ENCODE results near the gene CDC42BPA. TPM values are rescaled to one million over a fixed set of nuclear protein-coding genes. Genes with fewer than 3 reads are reported as not detected.

CDC42BPA gene
- total RNA-seq, 2 experiments from 2014 or later = 1.8 to 2.1 TPM

GRCh38 chr1:227299688-227300087 is 18.6 kb downstream of the CDC42BPA start:
- Mint-ChIP-seq H3K27ac (no peak overlapping the region), H3K9me3 (no peaks in the 10 kb centered on the region), H3K4me1 (ENCODE audit: low read depth) (no peaks in the 10 kb centered on the region), H3K36me3 (ENCODE audit: low read depth) (no peaks in the 10 kb centered on the region), H3K4me3 (no peak overlapping the region), H3K27me3 (peaks cover 18% of the 10 kb centered on the region)
- TF ChIP-seq, protein P1, sequence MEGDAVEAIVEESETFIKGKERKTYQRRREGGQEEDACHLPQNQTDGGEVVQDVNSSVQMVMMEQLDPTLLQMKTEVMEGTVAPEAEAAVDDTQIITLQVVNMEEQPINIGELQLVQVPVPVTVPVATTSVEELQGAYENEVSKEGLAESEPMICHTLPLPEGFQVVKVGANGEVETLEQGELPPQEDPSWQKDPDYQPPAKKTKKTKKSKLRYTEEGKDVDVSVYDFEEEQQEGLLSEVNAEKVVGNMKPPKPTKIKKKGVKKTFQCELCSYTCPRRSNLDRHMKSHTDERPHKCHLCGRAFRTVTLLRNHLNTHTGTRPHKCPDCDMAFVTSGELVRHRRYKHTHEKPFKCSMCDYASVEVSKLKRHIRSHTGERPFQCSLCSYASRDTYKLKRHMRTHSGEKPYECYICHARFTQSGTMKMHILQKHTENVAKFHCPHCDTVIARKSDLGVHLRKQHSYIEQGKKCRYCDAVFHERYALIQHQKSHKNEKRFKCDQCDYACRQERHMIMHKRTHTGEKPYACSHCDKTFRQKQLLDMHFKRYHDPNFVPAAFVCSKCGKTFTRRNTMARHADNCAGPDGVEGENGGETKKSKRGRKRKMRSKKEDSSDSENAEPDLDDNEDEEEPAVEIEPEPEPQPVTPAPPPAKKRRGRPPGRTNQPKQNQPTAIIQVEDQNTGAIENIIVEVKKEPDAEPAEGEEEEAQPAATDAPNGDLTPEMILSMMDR (IDR thresholded peaks at IDR 0.05) = no peak
- ATAC-seq = no peak
- intact Hi-C loops (cut with micrococcal nuclease) = no loop called here
- POLR2A ChIA-PET = no interaction called here
- DNase-seq = no peak
- CTCF ChIA-PET = no interaction called here

DNA sequence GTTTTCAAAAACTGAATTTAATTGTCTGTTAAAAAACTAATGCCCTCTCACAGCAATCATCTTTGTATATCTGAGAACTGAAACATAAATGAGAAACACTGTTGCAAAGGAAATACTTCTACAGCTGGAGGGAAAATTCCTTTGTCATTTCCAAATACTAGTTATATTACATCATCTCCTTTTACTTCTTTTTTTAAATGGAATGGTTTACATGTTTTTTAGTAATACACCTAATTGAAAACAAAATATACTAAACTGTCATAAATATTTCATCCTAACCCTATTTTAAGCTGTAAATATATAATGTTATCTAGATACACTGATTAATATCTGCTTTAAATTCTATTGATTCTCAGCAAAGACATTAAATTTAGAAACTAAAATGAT is 19.1 kb downstream of the CDC42BPA start:
- peaks cover 15% of the 10 kb centered on the region for H3K27me3 Mint-ChIP-seq
- POLR2A ChIA-PET = no interaction called here
- CTCF ChIA-PET = no interaction called here
- no peak for ATAC-seq
- no peaks in the 10 kb centered on the region for H3K4me1 Mint-ChIP-seq (ENCODE audit: low read depth)
- no peaks in the 10 kb centered on the region for H3K9me3 Mint-ChIP-seq
- no peaks in the 10 kb centered on the region for H3K36me3 Mint-ChIP-seq (ENCODE audit: low read depth)
- intact Hi-C loops (cut with micrococcal nuclease) = no loop called here
- H3K4me3 Mint-ChIP-seq = no peak overlapping the region
- no peak overlapping the region for H3K27ac Mint-ChIP-seq
- TF ChIP-seq, protein P1 (IDR thresholded peaks at IDR 0.05) = no peak
- no peak for DNase-seq

GRCh38 chr1:227298512-227299240 is 19.6 kb downstream of the CDC42BPA start:
- ATAC-seq = no peak
- CTCF ChIA-PET = no interaction called here
- H3K36me3 Mint-ChIP-seq (ENCODE audit: low read depth) = no peaks in the 10 kb centered on the region
- POLR2A ChIA-PET = no interaction called here
- no peaks in the 10 kb centered on the region for H3K4me1 Mint-ChIP-seq (ENCODE audit: low read depth)
- H3K9me3 Mint-ChIP-seq = no peaks in the 10 kb centered on the region
- H3K27ac Mint-ChIP-seq = no peak overlapping the region
- intact Hi-C loops (cut with micrococcal nuclease) = no loop called here
- TF ChIP-seq, protein P1 (IDR thresholded peaks at IDR 0.05) = no peak
- no peak overlapping the region for H3K4me3 Mint-ChIP-seq
- no peak for DNase-seq
- H3K27me3 Mint-ChIP-seq = peaks cover 15% of the 10 kb centered on the region

GRCh38 chr1:227297073-227297793 is 21.1 kb downstream of the CDC42BPA start:
- no peaks in the 10 kb centered on the region for H3K36me3 Mint-ChIP-seq (ENCODE audit: low read depth)
- no peak for DNase-seq
- no peak overlapping the region for H3K27ac Mint-ChIP-seq
- no peaks in the 10 kb centered on the region for H3K9me3 Mint-ChIP-seq
- ChIA-PET POLR2A (no interaction called here), CTCF (no interaction called here)
- TF ChIP-seq, protein P1 (IDR thresholded peaks at IDR 0.05) = no peak
- intact Hi-C loops (cut with micrococcal nuclease) = no loop called here
- ATAC-seq = no peak
- H3K4me3 Mint-ChIP-seq = no peak overlapping the region
- H3K4me1 Mint-ChIP-seq (ENCODE audit: low read depth) = no peaks in the 10 kb centered on the region
- H3K27me3 Mint-ChIP-seq = peaks cover 18% of the 10 kb centered on the region

GRCh38 chr1:227295609-227296008 is 22.7 kb downstream of the CDC42BPA start:
- intact Hi-C loops (cut with micrococcal nuclease) = no loop called here
- ChIA-PET CTCF (no interaction called here), POLR2A (no interaction called here)
- TF ChIP-seq, protein P1 (IDR thresholded peaks at IDR 0.05) = no peak
- no peak for DNase-seq
- Mint-ChIP-seq H3K4me3 (no peak overlapping the region), H3K4me1 (ENCODE audit: low read depth) (no peaks in the 10 kb centered on the region), H3K36me3 (ENCODE audit: low read depth) (no peaks in the 10 kb centered on the region), H3K9me3 (no peaks in the 10 kb centered on the region), H3K27ac (no peak overlapping the region), H3K27me3 (peaks cover 14% of the 10 kb centered on the region)
- no peak for ATAC-seq

Data from activated CD8-positive, alpha-beta T cell treated with anti-CD3 and anti-CD28 coated beads for 36 hours (primary cell).